H9 (cell line): ENCODE measurements around the gene TSPAN5. TPM values are rescaled to one million over a fixed set of nuclear protein-coding genes. Genes with fewer than 3 reads are reported as not detected.

Experiments
- DNase-seq: peaks from one replicate; pipeline ENCODE4 v3.0.0-alpha.2; 2017
- H2AFZ ChIP-seq: one replicate; pipeline ENCODE4 v1.6.1; 2013; ENCODE audit warnings: mild to moderate bottlenecking, low read length, control low read depth, moderate library complexity
- H2AK5ac ChIP-seq: 2 replicates; pipeline ENCODE4 v1.6.1; 2013; ENCODE audit warnings: low read length, control low read depth, mixed read lengths; ENCODE audit not compliant: insufficient read length
- H2BK120ac ChIP-seq: one replicate; pipeline ENCODE4 v1.6.1; 2013; ENCODE audit warnings: low read depth, mild to moderate bottlenecking, low read length, control low read depth, inconsistent platforms; ENCODE audit not compliant: poor library complexity, severe bottlenecking
- H2BK12ac ChIP-seq: 2 replicates; pipeline ENCODE4 v1.6.1; 2013; ENCODE audit warnings: low read length, control low read depth, mixed read lengths, low read depth; ENCODE audit not compliant: insufficient read length
- H2BK15ac ChIP-seq: 2 replicates; pipeline ENCODE4 v1.6.1; 2013; ENCODE audit warnings: low read depth, low read length, control low read depth
- H2BK20ac ChIP-seq: one replicate; pipeline ENCODE4 v1.6.1; 2013; ENCODE audit warnings: low read depth, mild to moderate bottlenecking, low read length, control low read depth, inconsistent platforms; ENCODE audit not compliant: poor library complexity, severe bottlenecking
- H2BK5ac ChIP-seq: 2 replicates; pipeline ENCODE4 v1.6.1; 2013; ENCODE audit warnings: low read length, control low read depth, mixed read lengths; ENCODE audit not compliant: insufficient read length
- H3K14ac ChIP-seq: 2 replicates; pipeline ENCODE4 v1.6.1; 2013; ENCODE audit warnings: low read length, control low read depth; ENCODE audit not compliant: insufficient read depth
- H3K18ac ChIP-seq: 2 replicates; pipeline ENCODE4 v1.6.1; 2013; ENCODE audit warnings: low read depth, mild to moderate bottlenecking, mixed read lengths, low read length, control low read depth; ENCODE audit not compliant: insufficient read length
- H3K23ac ChIP-seq: 2 replicates; pipeline ENCODE4 v1.6.1; 2013; ENCODE audit warnings: low read length, control low read depth, mixed read lengths, low read depth; ENCODE audit not compliant: insufficient read length
- H3K23me2 ChIP-seq: 2 replicates; pipeline ENCODE4 v1.6.1; 2013; ENCODE audit warnings: low read depth, mild to moderate bottlenecking, mixed read lengths, low read length, control low read depth; ENCODE audit not compliant: insufficient read length, poor library complexity, severe bottlenecking
- H3K27ac ChIP-seq: 2 replicates; pipeline ENCODE4 v1.5.1; 2013; ENCODE audit warnings: low read length, control low read depth, mixed read lengths, low read depth; ENCODE audit not compliant: insufficient read length
- H3K27me3 ChIP-seq: 2 replicates; pipeline ENCODE4 v1.6.1; 2013; ENCODE audit warnings: low read length, control low read depth, inconsistent platforms; ENCODE audit not compliant: insufficient read depth
- H3K4ac ChIP-seq: 2 replicates; pipeline ENCODE4 v1.6.1; 2013; ENCODE audit warnings: low read depth, mild to moderate bottlenecking, control low read depth, inconsistent platforms, low read length, moderate library complexity
- H3K4me1 ChIP-seq: 2 replicates; pipeline ENCODE4 v1.6.1; 2013; ENCODE audit warnings: low read length, control low read depth, inconsistent platforms; ENCODE audit not compliant: insufficient read depth
- H3K4me2 ChIP-seq: 2 replicates; pipeline ENCODE4 v1.6.1; 2013; ENCODE audit warnings: low read length, control low read depth, mixed read lengths; ENCODE audit not compliant: insufficient read length, insufficient read depth
- H3K56ac ChIP-seq: 2 replicates; pipeline ENCODE4 v1.6.1; 2013; ENCODE audit warnings: low read depth, mild to moderate bottlenecking, mixed read lengths, low read length, control low read depth; ENCODE audit not compliant: insufficient read length
- H3K79me1 ChIP-seq: 2 replicates; pipeline ENCODE4 v1.6.1; 2013; ENCODE audit warnings: low read depth, mild to moderate bottlenecking, moderate library complexity, low read length, control low read depth, inconsistent platforms; ENCODE audit not compliant: insufficient read depth, poor library complexity, severe bottlenecking
- H3K79me2 ChIP-seq: 2 replicates; pipeline ENCODE4 v1.6.1; 2013; ENCODE audit warnings: low read length, control low read depth, inconsistent platforms; ENCODE audit not compliant: insufficient read depth
- H3K9ac ChIP-seq: 2 replicates; pipeline ENCODE4 v1.6.1; 2013; ENCODE audit warnings: low read length, control low read depth, mixed read lengths; ENCODE audit not compliant: insufficient read length; ENCODE audit errors: extremely low read depth
- H3K9me3 ChIP-seq: one replicate; pipeline ENCODE4 v1.6.1; 2013; ENCODE audit warnings: low read depth, low read length, inconsistent platforms; ENCODE audit not compliant: control insufficient read depth
- H3T11ph ChIP-seq: one replicate; pipeline ENCODE4 v1.6.1; 2013; ENCODE audit warnings: mild to moderate bottlenecking, low read length, control low read depth, inconsistent platforms
- H4K20me1 ChIP-seq: one replicate; pipeline ENCODE4 v1.6.1; 2013; ENCODE audit not compliant: control insufficient read depth, insufficient read length, insufficient read depth
- H4K5ac ChIP-seq: 2 replicates; pipeline ENCODE4 v1.6.1; 2013; ENCODE audit warnings: low read depth, mild to moderate bottlenecking, mixed read lengths, low read length, control low read depth; ENCODE audit not compliant: insufficient read length
- H4K8ac ChIP-seq: replicated peaks from 2 replicates; pipeline ENCODE4 v1.6.1; 2013; ENCODE audit warnings: low read length, control low read depth, mixed read lengths, low read depth; ENCODE audit not compliant: insufficient read length
- H4K91ac ChIP-seq: 2 replicates; pipeline ENCODE4 v1.6.1; 2013; ENCODE audit warnings: low read depth, mild to moderate bottlenecking, moderate library complexity, mixed read lengths, low read length, control low read depth; ENCODE audit not compliant: insufficient read length
- H3K27ac Mint-ChIP-seq, 3 experiments: 2 replicates in 2 of 3; 3 replicates in 1 of 3; pipeline ENCODE4 v1.8.0; 2020 to 2021; ENCODE audit warnings: mixed read lengths in 3 of 3, mild to moderate bottlenecking in 1 of 3, moderate library complexity in 1 of 3
- H3K27me3 Mint-ChIP-seq: 2 replicates; pipeline ENCODE4 v1.8.0; 2021; ENCODE audit warnings: low read depth, mild to moderate bottlenecking, moderate library complexity, mixed read lengths
- H3K36me3 Mint-ChIP-seq, 3 experiments: 2 replicates in 2 of 3; 3 replicates in 1 of 3; pipeline ENCODE4 v1.8.0; 2020 to 2021; ENCODE audit warnings: low read depth in 3 of 3, mixed read lengths in 3 of 3; ENCODE audit not compliant: insufficient read depth in 1 of 3
- H3K4me1 Mint-ChIP-seq, 2 experiments: 2 replicates each; pipeline ENCODE4 v1.8.0; 2020; ENCODE audit warnings: mixed read lengths in 2 of 2
- H3K4me3 Mint-ChIP-seq, 2 experiments: 2 replicates in 1 of 2; 3 replicates in 1 of 2; pipeline ENCODE4 v1.8.0; 2020 to 2021; ENCODE audit warnings: mild to moderate bottlenecking in 2 of 2, mixed read lengths in 2 of 2, moderate library complexity in 1 of 2
- H3K9me3 Mint-ChIP-seq, 2 experiments: 2 replicates in 1 of 2; 3 replicates in 1 of 2; pipeline ENCODE4 v1.8.0; 2020; ENCODE audit warnings: mild to moderate bottlenecking in 2 of 2, mixed read lengths in 2 of 2, moderate library complexity in 1 of 2
- CTCF ChIP-seq: fragments of 200-600 bp; sonication (generic); conservative IDR thresholded peaks from 3 replicates; pipeline ENCODE4 v1.8.0; 2021; ENCODE audit warnings: antibody characterized with exemption, mild to moderate bottlenecking
- WGBS: extraction: QIAGEN DNeasy Blood & Tissue Kit; methylation state at CpG from one replicate; pipeline ENCODE4 v1.1.7; 2013; ENCODE audit warnings: missing lambda C conversion rate, low lambda C conversion rate, mixed read lengths; ENCODE audit not compliant: insufficient read length; ENCODE audit errors: extremely low coverage; 5-methylcytosine and 5-hydroxymethylcytosine counted together
- total RNA-seq: library from RNA; stranded (reverse); gene quantifications from 2 replicates; pipeline ENCODE4 v1.2.1, GENCODE V29; 2021

Gene TSPAN5
- total RNA-seq, 1 experiment from 2014 or later: 7.0 TPM

GRCh38 chr4:98505992-98506391 is 152.4 kb downstream of the TSPAN5 start:
- Mint-ChIP-seq H3K4me1 (peaks cover 11 to 17% of the 10 kb centered on the region in 2 experiments), H3K36me3 (peaks cover 0 to 4% (median 0%) of the 10 kb centered on the region in 3 experiments; a peak in 1 of 7 replicates), H3K27ac (no peak overlapping the region; a peak in 1 of 7 replicates), H3K4me3 (no peak overlapping the region), H3K9me3 (no peaks in the 10 kb centered on the region), H3K27me3 (no peaks in the 10 kb centered on the region)
- no CpG with 5 or more reads among the region's 1 CpG for WGBS
- Histone ChIP-seq H3K79me1 (no peaks in the 10 kb centered on the region), H3K9ac (no peak overlapping the region), H4K91ac (no peak overlapping the region), H3K4me2 (no peak overlapping the region), H2AK5ac (no peak overlapping the region), H3K4me1 (no peaks in the 10 kb centered on the region; the same call in 1 of the 2 replicates), H3K79me2 (no peaks in the 10 kb centered on the region), H3K56ac (no peak overlapping the region), H4K5ac (no peak overlapping the region), H3K18ac (no peak overlapping the region), H2BK12ac (no peak overlapping the region), H3K23ac (no peak overlapping the region), H3K9me3 (no peaks in the 10 kb centered on the region), H2BK15ac (no peak overlapping the region), H4K8ac (no peak overlapping the region), H2BK20ac (no peak overlapping the region), H4K20me1 (no peaks in the 10 kb centered on the region), H3K23me2 (no peaks in the 10 kb centered on the region), H2AFZ (no peak overlapping the region), H3K4ac (no peak overlapping the region), H3K14ac (no peak overlapping the region), H2BK5ac (no peak overlapping the region), H2BK120ac (no peak overlapping the region), H3T11ph (no peak overlapping the region), H3K27ac (no peak overlapping the region), H3K27me3 (no peaks in the 10 kb centered on the region)
- TF ChIP-seq CTCF: no peak
- no peak for DNase-seq
